Adipose tissue (tissue), 3 donors: ENCODE measurements around the gene VCAM1. TPM values are rescaled to one million over a fixed set of nuclear protein-coding genes. Genes with fewer than 3 reads are reported as not detected.
"Not testable (repeated sequence)": the region's sequence is repeated elsewhere in the genome, so short reads cannot be mapped to it uniquely, and the experiment has no call there.

Experiments used
- H3K27ac ChIP-seq: one replicate; pipeline ENCODE4 v1.5.1; 2013; ENCODE audit warnings: low read depth, low read length
- WGBS, 3 donors: extraction: QIAGEN DNeasy Blood & Tissue Kit; methylation state at CpG; one replicate each; pipeline ENCODE4 v1.1.7; 2013; 5-methylcytosine and 5-hydroxymethylcytosine counted together
- polyA plus RNA-seq, 3 donors: library from polyadenylated mRNA; stranded (reverse); fragments of 200-250 nt; gene quantifications; one replicate each; pipeline ENCODE4 v1.2.3, GENCODE V29; 2013
- donor health status: healthy with polysubstance abuse.
- donor health status: Bipolar disorder and iron deficiency.
- donor health status: healthy.

The VCAM1 gene
- 10 to 100 TPM in 2 of 3 donors, 1 to 10 TPM in 1; 4.2 to 44.4 (median 26.7) TPM for polyA plus RNA-seq

DNA sequence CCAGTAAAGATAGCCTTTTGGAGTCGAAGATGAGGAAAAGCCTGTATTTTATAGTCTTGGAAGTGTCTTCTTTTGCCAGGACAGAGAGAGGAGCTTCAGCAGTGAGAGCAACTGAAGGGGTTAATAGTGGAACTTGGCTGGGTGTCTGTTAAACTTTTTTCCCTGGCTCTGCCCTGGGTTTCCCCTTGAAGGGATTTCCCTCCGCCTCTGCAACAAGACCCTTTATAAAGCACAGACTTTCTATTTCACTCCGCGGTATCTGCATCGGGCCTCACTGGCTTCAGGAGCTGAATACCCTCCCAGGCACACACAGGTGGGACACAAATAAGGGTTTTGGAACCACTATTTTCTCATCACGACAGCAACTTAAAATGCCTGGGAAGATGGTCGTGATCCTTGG is at the start of gene VCAM1:
Gene VCAM1, plus strand, starts transcription at position 253 of the 400 bp plus-strand sequence. Its CDS starts 119 bp downstream, at position 372.
- 16 to 40% (median 28%) methylated on average over 7 of the region's 7 CpGs for whole genome bisulfite sequencing, 3 donors
- no peak within 1 kb of the TSS for H3K27ac ChIP-seq

DNA sequence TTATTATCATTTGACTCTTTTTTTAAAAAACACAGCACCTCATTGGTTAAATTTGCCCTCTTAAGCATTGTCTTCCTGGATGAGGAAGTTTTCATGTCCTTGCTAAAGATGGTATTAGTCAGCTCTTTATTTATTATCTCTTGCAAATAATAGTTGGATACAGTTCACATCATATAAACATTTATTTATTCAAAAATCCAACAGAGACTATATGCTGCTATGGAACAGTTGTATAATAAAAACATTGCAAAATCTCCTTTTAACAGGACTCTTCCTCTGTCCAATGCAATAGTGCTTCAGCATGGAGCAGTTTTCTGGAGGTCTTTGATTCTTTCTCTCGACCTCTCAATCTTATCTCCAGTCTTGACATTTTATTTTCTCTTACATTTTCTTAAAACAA is 49.5 kb upstream of the VCAM1 start:
- no peak overlapping the region for H3K27ac ChIP-seq
- WGBS, 3 donors, result 54 to 81% (median 65%) methylated on average over 1 of the region's 1 CpG

GRCh38 chr1:100671601-100672000 is 47.9 kb upstream of the VCAM1 start:
- H3K27ac ChIP-seq, result no peak overlapping the region

DNA sequence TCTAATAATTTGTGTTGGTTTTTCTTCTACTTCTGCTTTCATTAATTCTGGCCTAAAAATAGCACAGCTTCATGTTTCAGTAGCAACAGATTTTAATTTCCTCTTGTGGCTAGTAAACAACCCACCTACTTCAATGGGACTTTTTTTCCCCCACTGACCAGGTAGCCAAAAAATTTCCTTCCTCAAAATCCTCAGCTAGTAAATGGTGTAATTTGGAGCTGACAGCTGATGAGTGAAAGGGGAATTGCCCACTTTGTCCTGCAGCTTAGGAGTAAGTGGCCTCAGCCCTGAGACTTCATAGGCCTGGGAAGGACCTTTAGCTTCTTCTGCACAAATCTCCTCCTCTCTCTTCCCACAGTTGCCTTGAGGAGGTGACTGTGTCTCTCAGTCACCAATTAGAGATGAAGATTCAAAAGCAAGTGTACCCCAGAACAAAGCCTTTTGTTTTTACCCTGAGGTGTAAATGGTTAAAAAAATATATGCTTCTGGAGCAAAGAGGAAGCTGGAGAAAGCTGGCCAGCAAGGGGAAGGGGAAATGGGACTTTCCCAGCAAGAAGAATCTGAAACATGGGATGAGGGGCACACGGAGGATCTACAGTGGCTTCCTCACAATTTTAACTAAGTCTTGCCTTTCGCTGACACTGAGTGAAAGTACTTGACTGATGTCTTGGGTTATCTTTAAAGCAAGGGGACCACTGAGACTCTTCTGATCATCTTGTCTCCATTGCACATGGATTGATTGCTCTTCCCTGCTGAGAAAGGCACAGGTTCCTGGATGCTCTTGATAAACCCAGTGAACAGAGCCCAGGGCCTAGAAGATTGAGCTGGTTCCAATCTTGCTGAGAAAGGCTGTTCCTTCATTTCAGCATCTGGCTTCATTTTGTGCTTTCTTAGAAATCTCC is 35.8 kb upstream of the VCAM1 start:
- 49 to 64% (median 63%) methylated on average over 2 of the region's 2 CpGs for WGBS, 3 donors
- no peak overlapping the region for H3K27ac ChIP-seq

DNA sequence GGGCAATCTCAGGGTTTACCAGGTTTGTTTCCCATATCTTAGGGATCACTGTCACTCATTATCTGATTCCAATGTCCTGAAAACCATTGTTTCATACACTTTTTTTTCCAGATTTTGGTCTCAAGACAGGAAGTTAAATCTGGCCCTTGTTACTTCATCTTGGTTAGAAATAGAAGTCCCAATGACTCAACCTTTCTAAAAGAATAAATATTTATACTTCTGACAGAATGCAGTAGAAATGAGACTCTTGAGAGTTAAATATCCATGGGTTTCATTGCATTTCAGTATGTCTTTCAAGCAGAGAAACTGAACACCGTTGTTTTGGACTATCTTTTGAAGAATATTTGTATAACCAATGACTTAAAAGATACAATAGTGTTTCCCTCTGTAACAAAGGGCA is 19.8 kb upstream of the VCAM1 start:
- no peak overlapping the region for H3K27ac ChIP-seq

GRCh38 chr1:100700586-100700985 is 19.0 kb upstream of the VCAM1 start:
- H3K27ac ChIP-seq, result no peak overlapping the region

More for the DNA sequence above, 19.8 kb upstream of the VCAM1 start:
- WGBS, 3 donors, result 56 to 63% (median 63%) methylated on average over 1 of the region's 1 CpG

DNA sequence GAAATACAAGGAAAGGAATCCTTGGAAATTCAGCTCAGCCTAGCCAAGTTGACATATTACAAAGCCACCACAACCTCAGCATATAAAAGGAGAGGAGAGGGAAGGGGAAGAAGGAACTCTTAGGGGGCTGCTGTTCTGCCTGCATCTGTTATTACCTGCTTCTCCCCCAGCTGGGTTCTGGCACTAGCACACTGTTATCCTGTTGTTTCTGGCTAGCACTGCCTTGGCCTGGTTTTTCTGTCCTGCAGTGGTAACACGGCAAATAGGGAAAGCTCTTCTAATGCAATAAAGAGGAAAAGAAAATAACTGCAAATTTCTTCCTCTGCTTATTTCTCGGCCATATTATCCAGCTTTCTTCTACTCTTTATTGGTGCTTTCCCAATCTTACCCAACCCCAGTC is 16.5 kb upstream of the VCAM1 start:
- no peak overlapping the region for H3K27ac ChIP-seq

More at GRCh38 chr1:100700586-100700985, 19.0 kb upstream of the VCAM1 start:
- 85 to 89% (median 87%) methylated on average over 4 of the region's 4 CpGs for WGBS, 3 donors

GRCh38 chr1:100703716-100704115 is 15.8 kb upstream of the VCAM1 start:
- 61 to 77% (median 67%) methylated on average over 2 of the region's 2 CpGs for WGBS, 3 donors
- no peak overlapping the region for H3K27ac ChIP-seq

More for the DNA sequence above, 16.5 kb upstream of the VCAM1 start:
- 65 to 76% (median 71%) methylated on average over 2 of the region's 2 CpGs for WGBS, 3 donors

DNA sequence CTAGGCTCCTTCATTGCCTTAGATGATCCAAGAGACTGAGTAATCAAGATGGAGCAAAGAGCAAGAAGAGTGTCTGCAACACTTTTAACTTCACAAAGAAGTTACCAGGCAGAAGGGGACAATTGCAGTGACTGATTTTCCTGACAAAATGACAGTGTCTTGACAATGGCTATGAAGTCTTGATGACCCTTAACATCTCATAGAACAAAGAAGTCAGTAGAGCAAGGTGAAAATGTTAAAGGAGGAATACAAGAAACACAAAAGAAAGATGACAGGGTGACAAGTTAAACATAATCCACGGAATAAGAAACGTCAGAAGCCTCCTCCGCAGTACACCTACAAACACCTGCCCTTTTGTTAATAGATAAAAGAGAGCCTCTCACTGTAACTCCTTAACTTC is 15.1 kb upstream of the VCAM1 start:
- H3K27ac ChIP-seq, result no peak overlapping the region
- WGBS, 3 donors, result 59 to 93% (median 90%) methylated on average over 3 of the region's 3 CpGs

GRCh38 chr1:100706296-100706695 is 13.2 kb upstream of the VCAM1 start:
- WGBS, 3 donors, result 83 to 98% (median 97%) methylated on average over 1 of the region's 1 CpG

GRCh38 chr1:100706856-100707255 is 12.7 kb upstream of the VCAM1 start:
- H3K27ac ChIP-seq, result no peak overlapping the region
- WGBS, 3 donors, result 57 to 93% (median 89%) methylated on average over 1 of the region's 1 CpG

More at GRCh38 chr1:100706296-100706695, 13.2 kb upstream of the VCAM1 start:
- H3K27ac ChIP-seq, result no peak overlapping the region

GRCh38 chr1:100708476-100709062 is 11.0 kb upstream of the VCAM1 start:
- H3K27ac ChIP-seq, result no peak overlapping the region
- 43 to 53% (median 48%) methylated on average over 2 of the region's 2 CpGs for WGBS, 3 donors

DNA sequence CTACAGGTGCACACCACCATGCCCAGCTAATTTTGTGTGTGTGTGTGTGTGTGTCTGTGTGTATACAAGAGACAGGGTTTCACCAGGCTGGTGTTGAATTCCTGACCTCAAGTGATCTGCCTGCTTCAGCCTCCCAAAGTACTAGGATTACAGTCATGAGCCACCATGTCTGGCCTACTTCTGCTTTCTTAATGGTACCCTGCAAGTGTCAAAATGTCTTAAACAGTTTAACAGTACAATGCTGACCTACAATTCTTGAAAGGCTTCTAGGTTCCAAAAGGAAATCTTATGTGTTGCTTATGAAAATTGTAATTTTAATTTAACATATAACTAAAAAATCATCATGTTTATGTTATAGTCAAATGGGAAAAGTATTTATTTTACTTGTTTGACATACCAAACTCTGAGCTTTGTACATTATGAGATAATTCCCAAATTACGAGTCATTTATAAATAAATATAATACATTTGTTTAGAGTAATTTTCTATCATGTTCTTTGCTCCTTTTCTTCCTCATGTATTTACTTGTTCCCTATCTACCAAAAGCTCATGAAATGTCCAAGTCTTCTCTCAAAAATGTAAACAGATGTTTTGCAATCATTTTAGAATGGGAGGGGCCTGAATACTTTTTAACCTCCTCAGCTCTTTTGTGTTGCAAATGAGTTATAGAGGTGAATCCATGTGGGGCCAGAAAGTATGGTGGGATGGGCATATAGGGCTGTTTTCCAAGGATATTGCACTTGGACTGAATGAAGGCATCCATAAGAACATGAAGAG is 8.4 kb upstream of the VCAM1 start:
- WGBS, 3 donors, result 79 to 89% (median 85%) methylated on average over 1 of the region's 1 CpG
- H3K27ac ChIP-seq, result no peak overlapping the region

- 74 to 85% (median 83%) methylated on average over 15 of the region's 15 CpGs for WGBS, 3 donors
- H3K27ac ChIP-seq, result not testable (repeated sequence)
Observed at GRCh38 chr1:100713027-100713426, 6.5 kb upstream of the VCAM1 start.

DNA sequence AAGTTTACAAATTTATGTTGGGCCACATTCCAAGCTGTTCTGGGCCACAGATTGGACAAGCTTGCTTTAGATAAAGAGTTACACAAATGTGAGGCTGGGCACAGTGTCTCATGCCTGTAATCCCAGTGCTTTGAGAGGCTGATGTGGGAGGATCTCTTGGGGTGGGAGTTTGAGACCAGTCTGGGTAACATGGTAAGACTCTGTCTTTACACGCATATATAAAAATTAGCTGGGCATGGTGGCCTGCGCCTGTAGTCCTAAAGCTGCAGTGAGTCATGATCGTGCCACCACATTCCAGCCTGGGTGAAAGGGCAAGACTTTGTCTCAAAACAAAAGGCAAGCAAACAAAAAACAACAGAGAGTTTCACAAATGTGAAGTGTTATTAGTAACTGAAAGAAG is 5.9 kb upstream of the VCAM1 start:
- no peak overlapping the region for H3K27ac ChIP-seq
- 85 to 90% (median 88%) methylated on average over 3 of the region's 3 CpGs for WGBS, 3 donors

- no peak overlapping the region for H3K27ac ChIP-seq
Observed at GRCh38 chr1:100714599-100714998, 4.9 kb upstream of the VCAM1 start.

GRCh38 chr1:100717218-100717617 is 2.3 kb upstream of the VCAM1 start:
- 76 to 89% (median 87%) methylated on average over 6 of the region's 6 CpGs for WGBS, 3 donors
- H3K27ac ChIP-seq, result no peak overlapping the region

More at GRCh38 chr1:100714599-100714998, 4.9 kb upstream of the VCAM1 start:
- 33 to 81% (median 56%) methylated on average over 1 of the region's 1 CpG for WGBS, 3 donors

- H3K27ac ChIP-seq, result no peak overlapping the region
- WGBS, 3 donors, result 58 to 62% (median 59%) methylated on average over 4 of the region's 4 CpGs
Observed at GRCh38 chr1:100718581-100718980, 961 bp upstream of the VCAM1 start.

- WGBS, 3 donors, result 42 to 48% (median 43%) methylated on average over 3 of the region's 3 CpGs
Observed at GRCh38 chr1:100720101-100720500, 559 bp downstream of the VCAM1 start.

More at GRCh38 chr1:100720101-100720500, 559 bp downstream of the VCAM1 start:
- no peak overlapping the region for H3K27ac ChIP-seq
